ENCODE measurements around the gene MAPKAP1.

The MAPKAP1 gene

DNA sequence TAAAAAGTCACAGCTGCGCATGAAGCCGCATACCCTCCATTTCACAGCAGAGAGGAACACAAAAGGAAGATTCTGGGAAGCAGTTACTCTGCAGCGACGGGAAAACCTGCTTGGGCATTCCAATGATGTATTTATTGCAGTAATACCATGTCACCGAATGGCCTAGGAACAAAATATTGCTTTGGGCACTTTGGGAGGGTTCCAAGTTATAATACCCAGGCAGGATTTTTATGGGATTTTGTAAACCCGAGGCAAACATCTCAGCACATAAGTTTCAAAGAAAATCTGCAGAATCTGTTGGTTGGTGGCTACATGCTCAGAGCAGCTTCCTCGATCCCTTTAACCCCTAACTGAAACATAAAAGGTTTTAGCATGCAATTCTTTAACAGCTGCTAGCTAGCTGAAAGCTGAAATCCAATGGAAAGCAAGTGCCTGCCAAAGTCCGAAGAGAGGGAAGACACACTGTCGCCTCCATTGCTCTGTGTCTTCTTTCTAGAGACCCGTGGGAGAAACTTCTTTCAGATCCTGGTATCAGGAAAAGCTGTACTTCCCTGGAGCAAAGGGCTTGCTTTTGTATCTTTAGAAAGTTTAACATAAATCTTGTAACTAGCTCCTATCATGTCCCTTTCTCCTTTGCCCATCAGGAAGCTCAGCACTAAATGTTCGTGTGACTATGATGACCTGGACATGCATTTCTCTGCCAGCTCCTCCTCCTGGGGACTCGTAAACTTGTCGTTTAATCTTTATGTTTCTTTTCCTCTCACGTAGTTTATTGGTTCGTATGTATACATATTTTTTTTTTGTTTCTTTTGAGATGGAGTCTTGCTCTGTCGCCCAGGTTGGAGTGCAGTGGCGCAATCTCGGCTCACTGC lies 195.0 kb downstream of the MAPKAP1 start:
- no peak for TF ChIP-seq ZNF274 (IDR thresholded peaks at IDR 0.05; ENCODE audit: low read depth, low read length)
- TF ChIP-seq YY1 (IDR thresholded peaks at IDR 0.05; ENCODE audit: insufficient read depth, insufficient read length) = no peak
- TF ChIP-seq SUZ12 (IDR thresholded peaks at IDR 0.05; ENCODE audit: extremely low read depth, insufficient read depth, insufficient read length) = no peak
- DNase-seq (ENCODE audit: low read depth, low spot score) = no peak

DNA sequence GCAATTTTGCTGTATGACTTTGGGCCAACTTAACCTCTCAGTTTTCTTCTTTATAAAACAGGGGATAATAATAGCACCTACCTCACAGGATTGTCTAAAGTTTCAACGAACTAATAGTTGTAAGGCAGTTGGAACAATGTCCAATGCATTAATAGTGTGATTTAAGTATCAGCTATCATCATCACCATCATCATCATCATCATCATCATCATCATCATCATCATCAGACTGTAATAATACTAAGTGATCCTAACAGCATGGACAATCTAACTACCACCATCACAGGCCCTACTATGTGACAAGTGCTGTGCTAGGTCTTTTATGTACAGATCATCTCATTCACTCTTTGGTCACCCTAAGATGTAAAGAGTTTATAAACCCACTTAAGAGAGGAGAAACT lies 196.0 kb downstream of the MAPKAP1 start:
- DNase-seq (ENCODE audit: low read depth, low spot score) = no peak

More for the DNA sequence above, 195.0 kb downstream of the MAPKAP1 start:
- Histone ChIP-seq H3K4me3 (ENCODE audit: insufficient read length, low read depth) (no peak overlapping the region), H3K36me3 (ENCODE audit: insufficient read depth, insufficient read length, low read length) (peaks cover 1% of the 10 kb centered on the region), H3K9ac (ENCODE audit: insufficient read length, low read depth) (no peak overlapping the region), H3K9me3 (ENCODE audit: insufficient read depth, low read length) (no peaks in the 10 kb centered on the region), H3K27me3 (ENCODE audit: insufficient read depth, insufficient read length) (no peaks in the 10 kb centered on the region), H3K4me1 (ENCODE audit: insufficient read depth, insufficient read length) (peaks cover 6% of the 10 kb centered on the region)

DNA sequence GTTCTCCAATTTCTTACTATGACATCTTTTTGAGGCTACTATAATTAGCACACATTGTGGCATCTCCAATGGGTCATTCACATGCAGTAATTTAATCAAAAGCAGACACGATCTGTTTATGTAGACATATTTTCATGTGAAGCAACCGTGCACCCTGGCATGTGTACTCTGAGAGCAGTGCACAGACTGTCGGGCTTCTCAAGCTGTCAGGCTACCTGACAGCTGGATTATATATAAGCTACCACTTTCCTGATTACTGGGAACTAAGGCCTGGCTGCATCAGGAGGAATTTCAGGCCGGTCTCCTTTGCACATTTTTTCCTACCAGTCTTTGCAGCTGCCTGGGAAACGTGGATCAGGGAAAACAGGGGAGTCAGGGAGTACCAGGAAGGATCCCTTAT lies 197.5 kb downstream of the MAPKAP1 start:
- Histone ChIP-seq H3K9ac (ENCODE audit: insufficient read length, low read depth) (no peak overlapping the region), H3K27me3 (ENCODE audit: insufficient read depth, insufficient read length) (no peaks in the 10 kb centered on the region), H3K9me3 (ENCODE audit: insufficient read depth, low read length) (no peaks in the 10 kb centered on the region), H3K36me3 (ENCODE audit: insufficient read depth, insufficient read length, low read length) (peaks cover 10% of the 10 kb centered on the region), H3K4me1 (ENCODE audit: insufficient read depth, insufficient read length) (peaks cover 9% of the 10 kb centered on the region), H3K4me3 (ENCODE audit: insufficient read length, low read depth) (no peak overlapping the region)
- TF ChIP-seq ZNF274 (IDR thresholded peaks at IDR 0.05; ENCODE audit: low read depth, low read length) (no peak), SUZ12 (IDR thresholded peaks at IDR 0.05; ENCODE audit: extremely low read depth, insufficient read depth, insufficient read length) (no peak), YY1 (IDR thresholded peaks at IDR 0.05; ENCODE audit: insufficient read depth, insufficient read length) (no peak)
- DNase-seq (ENCODE audit: low read depth, low spot score) = no peak

More for the DNA sequence above, 196.0 kb downstream of the MAPKAP1 start:
- Histone ChIP-seq H3K9ac (ENCODE audit: insufficient read length, low read depth) (no peak overlapping the region), H3K9me3 (ENCODE audit: insufficient read depth, low read length) (no peaks in the 10 kb centered on the region), H3K4me3 (ENCODE audit: insufficient read length, low read depth) (no peak overlapping the region), H3K4me1 (ENCODE audit: insufficient read depth, insufficient read length) (peaks cover 9% of the 10 kb centered on the region), H3K36me3 (ENCODE audit: insufficient read depth, insufficient read length, low read length) (peaks cover 4% of the 10 kb centered on the region), H3K27me3 (ENCODE audit: insufficient read depth, insufficient read length) (no peaks in the 10 kb centered on the region)
- TF ChIP-seq SUZ12 (IDR thresholded peaks at IDR 0.05; ENCODE audit: extremely low read depth, insufficient read depth, insufficient read length) (no peak), YY1 (IDR thresholded peaks at IDR 0.05; ENCODE audit: insufficient read depth, insufficient read length) (no peak), ZNF274 (IDR thresholded peaks at IDR 0.05; ENCODE audit: low read depth, low read length) (no peak)

DNA sequence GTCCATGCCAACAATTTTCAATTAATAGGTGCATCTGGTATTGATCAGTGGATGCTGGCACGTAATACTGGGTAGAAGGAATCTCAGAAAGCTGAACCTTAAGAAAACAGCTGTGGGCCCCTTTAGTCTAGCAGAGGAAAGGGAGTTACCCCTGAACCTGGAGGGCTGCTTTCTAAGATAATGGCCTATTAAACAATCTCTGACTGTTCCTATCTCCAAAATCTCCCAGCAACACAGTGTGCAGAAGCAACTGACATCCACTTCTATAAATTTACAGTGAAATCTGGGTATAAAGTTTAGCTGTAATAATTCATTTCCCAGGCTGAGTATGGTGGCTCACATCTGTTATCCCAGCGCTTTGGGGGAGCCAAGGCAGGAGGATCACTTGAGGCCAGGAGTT lies 198.8 kb downstream of the MAPKAP1 start:
- Histone ChIP-seq H3K36me3 (ENCODE audit: insufficient read depth, insufficient read length, low read length) (peaks cover 10% of the 10 kb centered on the region), H3K9ac (ENCODE audit: insufficient read length, low read depth) (no peak overlapping the region), H3K9me3 (ENCODE audit: insufficient read depth, low read length) (no peaks in the 10 kb centered on the region), H3K4me1 (ENCODE audit: insufficient read depth, insufficient read length) (peaks cover 5% of the 10 kb centered on the region), H3K4me3 (ENCODE audit: insufficient read length, low read depth) (no peak overlapping the region), H3K27me3 (ENCODE audit: insufficient read depth, insufficient read length) (no peaks in the 10 kb centered on the region)
- no peak for DNase-seq (ENCODE audit: low read depth, low spot score)
- TF ChIP-seq ZNF274 (IDR thresholded peaks at IDR 0.05; ENCODE audit: low read depth, low read length) (no peak), SUZ12 (IDR thresholded peaks at IDR 0.05; ENCODE audit: extremely low read depth, insufficient read depth, insufficient read length) (no peak), YY1 (IDR thresholded peaks at IDR 0.05; ENCODE audit: insufficient read depth, insufficient read length) (no peak)

DNA sequence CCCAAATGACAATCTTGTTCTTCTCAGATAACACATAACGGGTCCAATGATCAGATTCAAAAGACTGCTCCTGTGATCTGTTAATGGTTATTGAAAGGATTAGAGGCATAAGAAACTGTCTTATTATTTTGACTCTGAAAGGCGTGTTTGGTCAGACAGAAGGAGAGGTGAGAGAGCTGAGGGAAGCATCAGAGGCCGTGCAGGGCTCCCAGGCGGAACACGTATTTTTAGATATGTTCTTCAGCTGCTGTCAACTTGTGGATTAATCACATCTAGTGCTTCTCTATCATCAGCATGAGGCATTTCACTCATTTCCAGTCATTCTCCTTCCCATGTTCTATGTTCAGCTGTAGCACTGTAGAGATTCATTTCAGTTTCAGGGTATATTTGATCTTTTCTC lies 199.8 kb downstream of the MAPKAP1 start:
- no peak for DNase-seq (ENCODE audit: low read depth, low spot score)
- Histone ChIP-seq H3K4me1 (ENCODE audit: insufficient read depth, insufficient read length) (peaks cover 4% of the 10 kb centered on the region), H3K9ac (ENCODE audit: insufficient read length, low read depth) (no peak overlapping the region), H3K4me3 (ENCODE audit: insufficient read length, low read depth) (no peak overlapping the region), H3K9me3 (ENCODE audit: insufficient read depth, low read length) (no peaks in the 10 kb centered on the region), H3K36me3 (ENCODE audit: insufficient read depth, insufficient read length, low read length) (peaks cover 10% of the 10 kb centered on the region), H3K27me3 (ENCODE audit: insufficient read depth, insufficient read length) (no peaks in the 10 kb centered on the region)
- TF ChIP-seq ZNF274 (IDR thresholded peaks at IDR 0.05; ENCODE audit: low read depth, low read length) (no peak), SUZ12 (IDR thresholded peaks at IDR 0.05; ENCODE audit: extremely low read depth, insufficient read depth, insufficient read length) (no peak), YY1 (IDR thresholded peaks at IDR 0.05; ENCODE audit: insufficient read depth, insufficient read length) (no peak)

DNA sequence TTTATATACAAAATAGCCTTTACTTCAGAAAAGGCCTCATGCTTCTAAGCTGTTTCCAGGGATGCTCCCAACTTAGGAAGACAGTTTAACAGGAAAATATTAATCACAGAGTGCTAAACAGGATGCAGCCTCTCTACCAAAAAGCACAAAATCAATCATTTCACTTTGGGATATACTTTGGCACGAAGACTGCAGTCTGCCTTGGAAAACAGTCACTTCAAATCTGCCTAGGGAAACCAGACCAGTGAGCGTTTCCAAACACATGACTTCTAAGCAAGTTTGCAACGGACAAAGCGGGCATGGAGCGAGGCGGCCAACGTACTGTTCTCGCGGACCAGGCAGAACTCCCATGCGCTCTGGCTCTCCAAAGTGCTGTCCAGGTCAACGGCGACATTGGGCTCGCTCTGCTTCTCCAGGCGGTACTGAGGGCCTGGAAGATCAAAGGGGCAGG lies 201.0 kb downstream of the MAPKAP1 start:
- Histone ChIP-seq H3K9ac (ENCODE audit: insufficient read length, low read depth) (no peak overlapping the region), H3K36me3 (ENCODE audit: insufficient read depth, insufficient read length, low read length) (peaks cover 10% of the 10 kb centered on the region), H3K9me3 (ENCODE audit: insufficient read depth, low read length) (no peaks in the 10 kb centered on the region), H3K27me3 (ENCODE audit: insufficient read depth, insufficient read length) (no peaks in the 10 kb centered on the region), H3K4me1 (ENCODE audit: insufficient read depth, insufficient read length) (peaks cover 3% of the 10 kb centered on the region), H3K4me3 (ENCODE audit: insufficient read length, low read depth) (no peak overlapping the region)
- TF ChIP-seq YY1 (IDR thresholded peaks at IDR 0.05; ENCODE audit: insufficient read depth, insufficient read length) (no peak), SUZ12 (IDR thresholded peaks at IDR 0.05; ENCODE audit: extremely low read depth, insufficient read depth, insufficient read length) (no peak), ZNF274 (IDR thresholded peaks at IDR 0.05; ENCODE audit: low read depth, low read length) (no peak)
- DNase-seq (ENCODE audit: low read depth, low spot score) = no peak

DNA sequence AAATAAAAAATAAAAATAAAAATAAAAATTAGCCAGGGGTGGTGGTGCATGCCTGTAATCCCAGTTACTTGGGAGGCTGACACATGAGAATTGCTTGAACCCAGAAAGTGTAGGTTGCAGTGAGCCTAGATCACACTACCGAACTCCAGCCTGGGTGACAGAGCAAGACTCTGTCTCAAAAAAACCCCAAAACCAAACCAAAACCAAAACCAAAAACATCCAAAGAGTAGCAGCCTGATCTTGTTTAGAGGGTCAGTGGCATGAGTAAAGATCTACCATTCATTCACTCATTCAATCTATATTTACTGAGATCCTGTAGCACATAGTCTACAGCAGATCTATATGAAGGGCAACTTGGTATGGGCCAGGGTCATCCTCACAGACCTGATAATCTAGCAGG lies 202.4 kb downstream of the MAPKAP1 start:
- H3K9me3 ChIP-seq (ENCODE audit: insufficient read depth, low read length) = no peaks in the 10 kb centered on the region
- no peaks in the 10 kb centered on the region for H3K27me3 ChIP-seq (ENCODE audit: insufficient read depth, insufficient read length)
- H3K4me1 ChIP-seq (ENCODE audit: insufficient read depth, insufficient read length) = peaks cover 3% of the 10 kb centered on the region
- DNase-seq (ENCODE audit: low read depth, low spot score) = no peak
- H3K9ac ChIP-seq (ENCODE audit: insufficient read length, low read depth) = no peak overlapping the region
- no peak overlapping the region for H3K4me3 ChIP-seq (ENCODE audit: insufficient read length, low read depth)
- TF ChIP-seq SUZ12 (IDR thresholded peaks at IDR 0.05; ENCODE audit: extremely low read depth, insufficient read depth, insufficient read length) (no peak), ZNF274 (IDR thresholded peaks at IDR 0.05; ENCODE audit: low read depth, low read length) (no peak), YY1 (IDR thresholded peaks at IDR 0.05; ENCODE audit: insufficient read depth, insufficient read length) (no peak)
- H3K36me3 ChIP-seq (ENCODE audit: insufficient read depth, insufficient read length, low read length) = peaks cover 10% of the 10 kb centered on the region
